HepG2 (cell line): ENCODE data around the gene ZSWIM6. TPM values are rescaled to one million over a fixed set of nuclear protein-coding genes. Genes with fewer than 3 reads are reported as not detected.
A peak's percentile ranks its signal among the peaks of the same experiment; 100 is the strongest.

Experiments used
- ATAC-seq: fragments of 200-7000 bp; cut with Tn5 transposase; 3 replicates; pipeline ENCODE4 v1.9.1; 2020; ENCODE audit warnings: mild to moderate bottlenecking, moderate library complexity
- BruUV-seq: library from RNA; stranded (reverse); fragments of 400-500 nt; replicated peaks from 2 replicates; lab custom pipeline; 2021; lab: Mats Ljungman, UMichigan
- CTCF ChIA-PET: fragments of 300-600 bp; formaldehyde crosslinking; extraction: SDS; loops from one replicate; lab custom pipeline; 2021; ENCODE audit warnings: low total read pairs, inconsistent platforms, low intra/inter-chr PET ratio; lab: Yijun Ruan, JAX
- POLR2A ChIA-PET: fragments of 350-600 bp; sonication (Branson Sonifier 250); formaldehyde crosslinking; loops from one replicate; lab custom pipeline; 2020; ENCODE audit warnings: antibody characterized with exemption, inconsistent platforms; lab: Yijun Ruan, JAX
- DNase-seq: peaks from one replicate; pipeline ENCODE4 v3.0.0-alpha.2; 2015; ENCODE audit warnings: low spot score
- FAIRE-seq: peaks from 3 replicates; lab custom pipeline; 2011; peaks lifted over from hg19 to GRCh38; lab: Jason Lieb, UNC
- H2AFZ ChIP-seq: one replicate; pipeline ENCODE4 v1.6.1; 2011; ENCODE audit warnings: low read length, inconsistent platforms
- H3K27ac ChIP-seq: fragments of 300-600 bp; 3 replicates; pipeline ENCODE4 v1.8.0; 2011; ENCODE audit warnings: mixed run types, mild to moderate bottlenecking, mixed read lengths, low read length, inconsistent platforms; ENCODE audit not compliant: insufficient read depth; ENCODE audit errors: extremely low read length
- H3K27me3 ChIP-seq, 2 experiments: fragments of 200-600 bp in 1 of 2; 2 replicates in 1 of 2; 3 replicates in 1 of 2; pipeline versions ENCODE4 v1.6.0 to v1.8.0; 2011; ENCODE audit warnings: low read length in 2 of 2, mild to moderate bottlenecking in 2 of 2, moderate library complexity in 2 of 2, inconsistent platforms in 1 of 2; ENCODE audit not compliant: insufficient read depth in 2 of 2, control insufficient read depth in 1 of 2
- H3K36me3 ChIP-seq, 2 experiments: fragments of 200-600 bp in 1 of 2; replicated peaks in 1 of 2; 2 replicates in 1 of 2; 3 replicates in 1 of 2; pipeline versions ENCODE4 v1.5.1 to v1.8.0; 2011; ENCODE audit warnings: low read length in 2 of 2, inconsistent platforms in 1 of 2; ENCODE audit not compliant: insufficient read depth in 2 of 2, control insufficient read depth in 1 of 2
- H3K4me1 ChIP-seq: 2 replicates; pipeline ENCODE4 v1.5.1; 2012; ENCODE audit warnings: low read length, inconsistent platforms; ENCODE audit not compliant: insufficient read depth
- H3K4me2 ChIP-seq: 2 replicates; pipeline ENCODE4 v1.6.0; 2011; ENCODE audit warnings: low read depth, low read length, inconsistent platforms
- H3K4me3 ChIP-seq, 3 experiments: fragments of 200-600 bp in 1 of 3; sonication (generic), shearing (Covaris generic) in 1 of 3; replicated peaks in 1 of 3; 2 replicates each; pipeline ENCODE4 v1.5.1; 2011 to 2016; ENCODE audit warnings: low read length in 3 of 3, inconsistent platforms in 2 of 3, low read depth in 2 of 3, mild to moderate bottlenecking in 2 of 3, control low read depth in 1 of 3, mixed read lengths in 1 of 3; ENCODE audit not compliant: insufficient read depth in 1 of 3
- H3K79me2 ChIP-seq: one replicate; pipeline ENCODE4 v1.6.1; 2011; ENCODE audit warnings: low read length, inconsistent platforms; ENCODE audit not compliant: insufficient read depth
- H3K9ac ChIP-seq: 2 replicates; pipeline ENCODE4 v1.6.0; 2011; ENCODE audit warnings: mild to moderate bottlenecking, low read depth, low read length, inconsistent platforms; ENCODE audit not compliant: insufficient read depth
- H3K9me3 ChIP-seq: 2 replicates; pipeline ENCODE4 v1.5.1; 2012; ENCODE audit warnings: mild to moderate bottlenecking, low read length
- H4K20me1 ChIP-seq: 2 replicates; pipeline ENCODE4 v1.6.0; 2011; ENCODE audit warnings: inconsistent platforms, mild to moderate bottlenecking, low read length, moderate library complexity; ENCODE audit not compliant: insufficient read depth
- ATAD3A ChIP-seq: sonication (generic); formaldehyde crosslinking; IDR thresholded peaks from 2 replicates; pipeline ENCODE4 v1.4.0; 2020; ENCODE audit warnings: missing genetic modification reagents
- CTCF ChIP-seq: sonication (generic); formaldehyde crosslinking; IDR thresholded peaks from 2 replicates; pipeline ENCODE4 v1.5.0; 2020; ENCODE audit warnings: mild to moderate bottlenecking, missing genetic modification reagents, moderate library complexity
- HNRNPK ChIP-seq: fragments of 200-400 bp; formaldehyde crosslinking; IDR thresholded peaks from 2 replicates; pipeline ENCODE4 v1.6.1; 2018; ENCODE audit warnings: low read length, low read depth, moderate library complexity, mild to moderate bottlenecking; ENCODE audit not compliant: poor library complexity, severe bottlenecking
- JUND ChIP-seq: sonication (generic); formaldehyde crosslinking; IDR thresholded peaks from 2 replicates; pipeline ENCODE4 v1.8.0; 2022; ENCODE audit warnings: mild to moderate bottlenecking, missing genetic modification reagents
- NFYC ChIP-seq: IDR thresholded peaks from 2 replicates; pipeline ENCODE4 v1.6.1; 2016; ENCODE audit warnings: missing genetic modification reagents, missing compliant biosample characterization
- SAP130 ChIP-seq: IDR thresholded peaks from 2 replicates; pipeline ENCODE4 v1.6.1; 2016; ENCODE audit warnings: low read depth
- STAG1 ChIP-seq: sonication (generic); formaldehyde crosslinking; IDR thresholded peaks from 2 replicates; pipeline ENCODE4 v1.4.0; 2020; ENCODE audit warnings: missing genetic modification reagents
- TEF ChIP-seq: sonication (generic); formaldehyde crosslinking; IDR thresholded peaks from 2 replicates; pipeline ENCODE4 v1.5.0; 2020; ENCODE audit warnings: missing genetic modification reagents
- TFE3 ChIP-seq: IDR thresholded peaks from 2 replicates; pipeline ENCODE4 v1.6.1; 2016
- ZFY ChIP-seq: sonication (generic); formaldehyde crosslinking; IDR thresholded peaks from 2 replicates; pipeline ENCODE4 v1.4.0; 2020; ENCODE audit warnings: missing genetic modification reagents
- ZNF770 ChIP-seq: sonication (generic); formaldehyde crosslinking; IDR thresholded peaks from 2 replicates; pipeline ENCODE4 v1.5.0; 2020; ENCODE audit warnings: mild to moderate bottlenecking, missing genetic modification reagents
- whole genome bisulfite sequencing: methylation state at CpG from one replicate; pipeline ENCODE4 v1.1.6; 2017; ENCODE audit warnings: low lambda C conversion rate; 5-methylcytosine and 5-hydroxymethylcytosine counted together
- in situ Hi-C: cut with HindIII; loops from 2 replicates; pipeline ENCODE4 v1.10.0; 2017; ENCODE audit warnings: low pct_unique_long_range_greater_than_20kb; ENCODE audit not compliant: extremely low pct_ligation_motif_present
- intact Hi-C: fragments of 100-400 bp; cut with micrococcal nuclease; formaldehyde crosslinking; loops from one replicate; pipeline ENCODE4 v1.10.0; 2022; ENCODE audit not compliant: unreplicated experiment
- polyA plus RNA-seq, 8 experiments: library from polyadenylated mRNA; depleted of rRNA in 3 of 8; stranded (reverse) in 7 of 8; unstranded in 1 of 8; fragments of >200 nt; fragmentation: Illumina TruSeq in 4 of 8; extraction: Trizol in 4 of 8; gene quantifications; 2 replicates each; pipeline versions ENCODE4 v1.2.1 to v1.2.3, GENCODE V29; 2011 to 2016; ENCODE audit warnings: low read depth in 4 of 8, missing spikeins in 1 of 8, mixed read lengths in 1 of 8; ENCODE audit not compliant: insufficient read depth in 1 of 8
- total RNA-seq, 5 experiments: library from RNA; depleted of rRNA; stranded (reverse); fragments of >200 nt; fragmentation: Illumina TruSeq; extraction: Trizol; gene quantifications; 2 replicates each; pipeline ENCODE4 v1.2.3, GENCODE V29; 2016; ENCODE audit warnings: low read depth in 1 of 5

ZSWIM6 gene
- total and polyA plus RNA-seq, 2 of the 13 experiments (the other 11 are each of a cell fraction or from before 2014, with no cell fraction given) = 0.82 to 1.9 TPM

GRCh38 chr5:61362796-61363368 lies 30.8 kb downstream of the ZSWIM6 start:
- DNase-seq (no peak), FAIRE-seq (no peak), ATAC-seq (peak; percentile 32; the same call in 1 of the 3 replicates)
- POLR2A ChIA-PET = no interaction called here
- Histone ChIP-seq H3K4me3 (no peak overlapping the region), H3K36me3 (no peaks in the 10 kb centered on the region), H3K4me1 (no peaks in the 10 kb centered on the region), H4K20me1 (no peaks in the 10 kb centered on the region), H3K9me3 (peaks cover 3% of the 10 kb centered on the region), H2AFZ (no peak overlapping the region), H3K27ac (no peak overlapping the region), H3K9ac (no peak overlapping the region), H3K4me2 (no peak overlapping the region), H3K79me2 (peaks cover 3% of the 10 kb centered on the region), H3K27me3 (0 out of 5 replicates have a peak, but pooled peaks cover 0 to 1% of the 10 kb centered on the region in 2 experiments)
- peak; percentile 14; the same call in 1 of the 2 replicates for TF ChIP-seq STAG1
- no peak for TF ChIP-seq TEF (CRISPR knock-in tag)
- peak; percentile 19; the same call in 1 of the 2 replicates for TF ChIP-seq CTCF (CRISPR knock-in tag)
- CTCF ChIA-PET = no interaction called here
- in situ Hi-C loops = no loop called here
- WGBS = 45% methylated on average over 2 of the region's 2 CpGs
- no TSS peak for BruUV-seq
- intact Hi-C loops = no loop called here

GRCh38 chr5:61363401-61364114 lies 31.5 kb downstream of the ZSWIM6 start:
- no peak for TF ChIP-seq NFYC (CRISPR knock-in tag)
- TF ChIP-seq ATAD3A = no peak
- peak; percentile 31 for TF ChIP-seq HNRNPK
- no peak for TF ChIP-seq TFE3 (CRISPR knock-in tag)
- TF ChIP-seq ZNF770 (CRISPR knock-in tag) = no peak
- no peak for TF ChIP-seq SAP130 (CRISPR knock-in tag)
- TF ChIP-seq ZFY (CRISPR knock-in tag) = no peak
- TF ChIP-seq JUND (CRISPR knock-in tag) = no peak
- H3K4me1 ChIP-seq = no peaks in the 10 kb centered on the region
- no peak overlapping the region for H3K4me3 ChIP-seq
- CTCF ChIA-PET = no interaction called here
- peaks cover under 1% of the 10 kb centered on the region for H3K79me2 ChIP-seq
- FAIRE-seq (no peak), DNase-seq (no peak), ATAC-seq (no peak)
- BruUV-seq = no TSS peak
- H2AFZ ChIP-seq = no peak overlapping the region
- POLR2A ChIA-PET = no interaction called here
- H3K4me2 ChIP-seq = no peak overlapping the region
- 66% methylated on average over 3 of the region's 3 CpGs for WGBS
- no peaks in the 10 kb centered on the region for H4K20me1 ChIP-seq
- no peak overlapping the region for H3K9ac ChIP-seq
- no peaks in the 10 kb centered on the region for H3K9me3 ChIP-seq
- no peak overlapping the region for H3K27ac ChIP-seq
- in situ Hi-C loops (no loop called here), intact Hi-C loops (no loop called here)
- H3K27me3 ChIP-seq = 0 out of 5 replicates have a peak, but pooled peaks cover 0 to 1% of the 10 kb centered on the region in 2 experiments
- no peaks in the 10 kb centered on the region for H3K36me3 ChIP-seq
